WTC11 (cell line): ENCODE data around the gene IGF2BP3. TPM values are rescaled to one million over a fixed set of nuclear protein-coding genes. Genes with fewer than 3 reads are reported as not detected.

Experiments
- FOXK1 ChIP-seq: sonication (generic); formaldehyde crosslinking; IDR thresholded peaks from 2 replicates; pipeline ENCODE4 v1.8.0; 2022; ENCODE audit warnings: mild to moderate bottlenecking, moderate library complexity, missing genetic modification reagents
- FOXP4 ChIP-seq: sonication (generic); formaldehyde crosslinking; IDR thresholded peaks from 2 replicates; pipeline ENCODE4 v1.8.0; 2022; ENCODE audit warnings: mild to moderate bottlenecking, missing genetic modification reagents
- GTF2I ChIP-seq: fragments of 250-450 bp; sonication (Bioruptor Pico); conservative IDR thresholded peaks from 2 replicates; pipeline ENCODE4 v1.4.0; 2021; ENCODE audit warnings: mild to moderate bottlenecking
- KAT7 ChIP-seq: sonication (generic); formaldehyde crosslinking; IDR thresholded peaks from 2 replicates; pipeline ENCODE4 v1.8.1; 2023; ENCODE audit warnings: missing genetic modification reagents, mild to moderate bottlenecking, borderline replicate concordance
- MYBL2 ChIP-seq: sonication (generic); formaldehyde crosslinking; IDR thresholded peaks from 2 replicates; pipeline ENCODE4 v1.8.1; 2023; ENCODE audit warnings: mild to moderate bottlenecking, moderate library complexity, missing genetic modification reagents
- PRRX2 ChIP-seq: fragments of 250-450 bp; sonication (Bioruptor Pico); IDR thresholded peaks from 2 replicates; pipeline ENCODE4 v1.8.0; 2021; ENCODE audit warnings: mild to moderate bottlenecking
- RORB ChIP-seq: fragments of 250-450 bp; sonication (Bioruptor Pico); IDR thresholded peaks from 2 replicates; pipeline ENCODE4 v1.9.0; 2021; ENCODE audit warnings: mild to moderate bottlenecking
- SMAD4 ChIP-seq: sonication (generic); formaldehyde crosslinking; IDR thresholded peaks from 2 replicates; pipeline ENCODE4 v1.8.0; 2022; ENCODE audit warnings: mild to moderate bottlenecking, missing genetic modification reagents
- ZNF121 ChIP-seq: sonication (generic); formaldehyde crosslinking; IDR thresholded peaks from 2 replicates; pipeline ENCODE4 v1.8.0; 2023; ENCODE audit warnings: missing genetic modification reagents
- ZNF263 ChIP-seq: sonication (generic); formaldehyde crosslinking; IDR thresholded peaks from 2 replicates; pipeline ENCODE4 v1.8.1; 2022; ENCODE audit warnings: low read depth, mild to moderate bottlenecking, moderate library complexity, missing genetic modification reagents
- ZNF281 ChIP-seq: sonication (generic); formaldehyde crosslinking; IDR thresholded peaks from 2 replicates; pipeline ENCODE4 v1.8.0; 2023; ENCODE audit warnings: mild to moderate bottlenecking, missing genetic modification reagents
- ZNF396 ChIP-seq: fragments of 250-450 bp; sonication (Bioruptor Pico); IDR thresholded peaks from 2 replicates; pipeline ENCODE4 v1.8.0; 2021; ENCODE audit warnings: mild to moderate bottlenecking, moderate library complexity, borderline replicate concordance
- ZNF512 ChIP-seq: sonication (generic); formaldehyde crosslinking; IDR thresholded peaks from 2 replicates; pipeline ENCODE4 v1.8.1; 2022; ENCODE audit warnings: missing genetic modification reagents, borderline replicate concordance
- total RNA-seq: library from RNA; stranded (reverse); gene quantifications from 3 replicates; pipeline ENCODE4 v1.2.3, GENCODE V29; 2021
- TF ChIP-seq, protein P1 (sequence below): sonication (generic); formaldehyde crosslinking; IDR thresholded peaks from 2 replicates; pipeline ENCODE4 v1.8.0; 2022; ENCODE audit warnings: mild to moderate bottlenecking, missing genetic modification reagents
- TF ChIP-seq, protein P2 (sequence below): sonication (generic); formaldehyde crosslinking; IDR thresholded peaks from 2 replicates; pipeline ENCODE4 v1.8.1; 2023; ENCODE audit warnings: mild to moderate bottlenecking, missing genetic modification reagents, moderate library complexity
- TF ChIP-seq, protein P3 (sequence below): fragments of 250-450 bp; sonication (Bioruptor Pico); IDR thresholded peaks from 2 replicates; pipeline ENCODE4 v1.9.0; 2021; ENCODE audit warnings: mild to moderate bottlenecking, borderline replicate concordance
- TF ChIP-seq, protein P4 (sequence below): sonication (generic); formaldehyde crosslinking; IDR thresholded peaks from 2 replicates; pipeline ENCODE4 v1.8.0; 2022; ENCODE audit warnings: missing genetic modification reagents
- TF ChIP-seq, protein P5 (sequence below): sonication (generic); formaldehyde crosslinking; IDR thresholded peaks from 2 replicates; pipeline ENCODE4 v1.8.1; 2023; ENCODE audit warnings: mild to moderate bottlenecking, missing genetic modification reagents
- TF ChIP-seq, protein P6 (sequence below): sonication (generic); formaldehyde crosslinking; IDR thresholded peaks from 2 replicates; pipeline ENCODE4 v1.8.1; 2022; ENCODE audit warnings: low read depth, mild to moderate bottlenecking, moderate library complexity, missing genetic modification reagents, borderline replicate concordance

IGF2BP3 gene
- total RNA-seq, 1 experiment from 2014 or later, result 129 TPM

- TF ChIP-seq FOXP4 (CRISPR knock-in tag), result peak; percentile 87
- TF ChIP-seq ZNF121 (CRISPR knock-in tag), result no peak
- peak; percentile 65 for TF ChIP-seq FOXK1
- peak; percentile 69 for TF ChIP-seq MYBL2 (CRISPR knock-in tag)
- TF ChIP-seq ZNF512 (CRISPR knock-in tag), result no peak
- TF ChIP-seq, protein P1, sequence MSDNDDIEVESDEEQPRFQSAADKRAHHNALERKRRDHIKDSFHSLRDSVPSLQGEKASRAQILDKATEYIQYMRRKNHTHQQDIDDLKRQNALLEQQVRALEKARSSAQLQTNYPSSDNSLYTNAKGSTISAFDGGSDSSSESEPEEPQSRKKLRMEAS (CRISPR knock-in tag), result peak; percentile 91
- TF ChIP-seq, protein P2, sequence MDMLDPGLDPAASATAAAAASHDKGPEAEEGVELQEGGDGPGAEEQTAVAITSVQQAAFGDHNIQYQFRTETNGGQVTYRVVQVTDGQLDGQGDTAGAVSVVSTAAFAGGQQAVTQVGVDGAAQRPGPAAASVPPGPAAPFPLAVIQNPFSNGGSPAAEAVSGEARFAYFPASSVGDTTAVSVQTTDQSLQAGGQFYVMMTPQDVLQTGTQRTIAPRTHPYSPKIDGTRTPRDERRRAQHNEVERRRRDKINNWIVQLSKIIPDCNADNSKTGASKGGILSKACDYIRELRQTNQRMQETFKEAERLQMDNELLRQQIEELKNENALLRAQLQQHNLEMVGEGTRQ (CRISPR knock-in tag), result no peak
- TF ChIP-seq, protein P3, sequence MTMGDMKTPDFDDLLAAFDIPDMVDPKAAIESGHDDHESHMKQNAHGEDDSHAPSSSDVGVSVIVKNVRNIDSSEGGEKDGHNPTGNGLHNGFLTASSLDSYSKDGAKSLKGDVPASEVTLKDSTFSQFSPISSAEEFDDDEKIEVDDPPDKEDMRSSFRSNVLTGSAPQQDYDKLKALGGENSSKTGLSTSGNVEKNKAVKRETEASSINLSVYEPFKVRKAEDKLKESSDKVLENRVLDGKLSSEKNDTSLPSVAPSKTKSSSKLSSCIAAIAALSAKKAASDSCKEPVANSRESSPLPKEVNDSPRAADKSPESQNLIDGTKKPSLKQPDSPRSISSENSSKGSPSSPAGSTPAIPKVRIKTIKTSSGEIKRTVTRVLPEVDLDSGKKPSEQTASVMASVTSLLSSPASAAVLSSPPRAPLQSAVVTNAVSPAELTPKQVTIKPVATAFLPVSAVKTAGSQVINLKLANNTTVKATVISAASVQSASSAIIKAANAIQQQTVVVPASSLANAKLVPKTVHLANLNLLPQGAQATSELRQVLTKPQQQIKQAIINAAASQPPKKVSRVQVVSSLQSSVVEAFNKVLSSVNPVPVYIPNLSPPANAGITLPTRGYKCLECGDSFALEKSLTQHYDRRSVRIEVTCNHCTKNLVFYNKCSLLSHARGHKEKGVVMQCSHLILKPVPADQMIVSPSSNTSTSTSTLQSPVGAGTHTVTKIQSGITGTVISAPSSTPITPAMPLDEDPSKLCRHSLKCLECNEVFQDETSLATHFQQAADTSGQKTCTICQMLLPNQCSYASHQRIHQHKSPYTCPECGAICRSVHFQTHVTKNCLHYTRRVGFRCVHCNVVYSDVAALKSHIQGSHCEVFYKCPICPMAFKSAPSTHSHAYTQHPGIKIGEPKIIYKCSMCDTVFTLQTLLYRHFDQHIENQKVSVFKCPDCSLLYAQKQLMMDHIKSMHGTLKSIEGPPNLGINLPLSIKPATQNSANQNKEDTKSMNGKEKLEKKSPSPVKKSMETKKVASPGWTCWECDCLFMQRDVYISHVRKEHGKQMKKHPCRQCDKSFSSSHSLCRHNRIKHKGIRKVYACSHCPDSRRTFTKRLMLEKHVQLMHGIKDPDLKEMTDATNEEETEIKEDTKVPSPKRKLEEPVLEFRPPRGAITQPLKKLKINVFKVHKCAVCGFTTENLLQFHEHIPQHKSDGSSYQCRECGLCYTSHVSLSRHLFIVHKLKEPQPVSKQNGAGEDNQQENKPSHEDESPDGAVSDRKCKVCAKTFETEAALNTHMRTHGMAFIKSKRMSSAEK, result no peak
- no peak for TF ChIP-seq KAT7 (CRISPR knock-in tag)
- TF ChIP-seq, protein P4, sequence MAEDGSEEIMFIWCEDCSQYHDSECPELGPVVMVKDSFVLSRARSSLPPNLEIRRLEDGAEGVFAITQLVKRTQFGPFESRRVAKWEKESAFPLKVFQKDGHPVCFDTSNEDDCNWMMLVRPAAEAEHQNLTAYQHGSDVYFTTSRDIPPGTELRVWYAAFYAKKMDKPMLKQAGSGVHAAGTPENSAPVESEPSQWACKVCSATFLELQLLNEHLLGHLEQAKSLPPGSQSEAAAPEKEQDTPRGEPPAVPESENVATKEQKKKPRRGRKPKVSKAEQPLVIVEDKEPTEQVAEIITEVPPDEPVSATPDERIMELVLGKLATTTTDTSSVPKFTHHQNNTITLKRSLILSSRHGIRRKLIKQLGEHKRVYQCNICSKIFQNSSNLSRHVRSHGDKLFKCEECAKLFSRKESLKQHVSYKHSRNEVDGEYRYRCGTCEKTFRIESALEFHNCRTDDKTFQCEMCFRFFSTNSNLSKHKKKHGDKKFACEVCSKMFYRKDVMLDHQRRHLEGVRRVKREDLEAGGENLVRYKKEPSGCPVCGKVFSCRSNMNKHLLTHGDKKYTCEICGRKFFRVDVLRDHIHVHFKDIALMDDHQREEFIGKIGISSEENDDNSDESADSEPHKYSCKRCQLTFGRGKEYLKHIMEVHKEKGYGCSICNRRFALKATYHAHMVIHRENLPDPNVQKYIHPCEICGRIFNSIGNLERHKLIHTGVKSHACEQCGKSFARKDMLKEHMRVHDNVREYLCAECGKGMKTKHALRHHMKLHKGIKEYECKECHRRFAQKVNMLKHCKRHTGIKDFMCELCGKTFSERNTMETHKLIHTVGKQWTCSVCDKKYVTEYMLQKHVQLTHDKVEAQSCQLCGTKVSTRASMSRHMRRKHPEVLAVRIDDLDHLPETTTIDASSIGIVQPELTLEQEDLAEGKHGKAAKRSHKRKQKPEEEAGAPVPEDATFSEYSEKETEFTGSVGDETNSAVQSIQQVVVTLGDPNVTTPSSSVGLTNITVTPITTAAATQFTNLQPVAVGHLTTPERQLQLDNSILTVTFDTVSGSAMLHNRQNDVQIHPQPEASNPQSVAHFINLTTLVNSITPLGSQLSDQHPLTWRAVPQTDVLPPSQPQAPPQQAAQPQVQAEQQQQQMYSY, result no peak
- no peak for TF ChIP-seq ZNF263 (CRISPR knock-in tag)
- TF ChIP-seq, protein P5, sequence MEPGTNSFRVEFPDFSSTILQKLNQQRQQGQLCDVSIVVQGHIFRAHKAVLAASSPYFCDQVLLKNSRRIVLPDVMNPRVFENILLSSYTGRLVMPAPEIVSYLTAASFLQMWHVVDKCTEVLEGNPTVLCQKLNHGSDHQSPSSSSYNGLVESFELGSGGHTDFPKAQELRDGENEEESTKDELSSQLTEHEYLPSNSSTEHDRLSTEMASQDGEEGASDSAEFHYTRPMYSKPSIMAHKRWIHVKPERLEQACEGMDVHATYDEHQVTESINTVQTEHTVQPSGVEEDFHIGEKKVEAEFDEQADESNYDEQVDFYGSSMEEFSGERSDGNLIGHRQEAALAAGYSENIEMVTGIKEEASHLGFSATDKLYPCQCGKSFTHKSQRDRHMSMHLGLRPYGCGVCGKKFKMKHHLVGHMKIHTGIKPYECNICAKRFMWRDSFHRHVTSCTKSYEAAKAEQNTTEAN (CRISPR knock-in tag), result 0 out of 2 replicates have a peak, but pooled peaks have one; percentile 21
- no peak for TF ChIP-seq ZNF281 (CRISPR knock-in tag)
- no peak for TF ChIP-seq PRRX2 (CRISPR knock-in tag)
- no peak for TF ChIP-seq GTF2I (CRISPR knock-in tag)
- no peak for TF ChIP-seq RORB (CRISPR knock-in tag)
- no peak for TF ChIP-seq ZNF396 (CRISPR knock-in tag)
- TF ChIP-seq, protein P6, sequence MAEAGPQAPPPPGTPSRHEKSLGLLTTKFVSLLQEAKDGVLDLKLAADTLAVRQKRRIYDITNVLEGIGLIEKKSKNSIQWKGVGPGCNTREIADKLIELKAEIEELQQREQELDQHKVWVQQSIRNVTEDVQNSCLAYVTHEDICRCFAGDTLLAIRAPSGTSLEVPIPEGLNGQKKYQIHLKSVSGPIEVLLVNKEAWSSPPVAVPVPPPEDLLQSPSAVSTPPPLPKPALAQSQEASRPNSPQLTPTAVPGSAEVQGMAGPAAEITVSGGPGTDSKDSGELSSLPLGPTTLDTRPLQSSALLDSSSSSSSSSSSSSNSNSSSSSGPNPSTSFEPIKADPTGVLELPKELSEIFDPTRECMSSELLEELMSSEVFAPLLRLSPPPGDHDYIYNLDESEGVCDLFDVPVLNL (CRISPR knock-in tag), result no peak
- no peak for TF ChIP-seq SMAD4 (CRISPR knock-in tag)
Measured at GRCh38 chr7:23298885-23299769, 171.2 kb downstream of the IGF2BP3 start, which contains the start of gene MALSU1 (continued).
